Mesenchymal stem cell (in vitro differentiated cells and primary cell): ENCODE measurements around the gene CDH23.

Source experiments
- DNase-seq: peaks from one replicate; pipeline ENCODE4 v3.0.0-alpha.2; 2013
- H2AFZ ChIP-seq: one replicate; pipeline ENCODE4 v1.6.1; 2013; ENCODE audit warnings: low read depth, mild to moderate bottlenecking, control low read depth, inconsistent platforms, low read length, moderate library complexity
- H2AK5ac ChIP-seq: 2 replicates; pipeline ENCODE4 v1.6.1; 2013; ENCODE audit warnings: low read length, moderate library complexity, mild to moderate bottlenecking, inconsistent platforms; ENCODE audit not compliant: severe bottlenecking
- H2BK120ac ChIP-seq: one replicate; pipeline ENCODE4 v1.6.1; 2013; ENCODE audit warnings: low read depth, mild to moderate bottlenecking, inconsistent platforms, low read length, moderate library complexity
- H2BK12ac ChIP-seq, 2 experiments: one replicate each; pipeline ENCODE4 v1.6.1; 2013; ENCODE audit warnings: inconsistent platforms in 2 of 2, low read length in 2 of 2, mild to moderate bottlenecking in 2 of 2, moderate library complexity in 2 of 2, control low read depth in 1 of 2
- H2BK15ac ChIP-seq: one replicate; pipeline ENCODE4 v1.6.1; 2013; ENCODE audit warnings: mild to moderate bottlenecking, low read depth, inconsistent platforms; ENCODE audit not compliant: poor library complexity, severe bottlenecking
- H2BK5ac ChIP-seq: 2 replicates; pipeline ENCODE4 v1.6.1; 2013; ENCODE audit warnings: low read depth, mild to moderate bottlenecking, low read length, control low read depth, inconsistent platforms; ENCODE audit not compliant: poor library complexity, severe bottlenecking
- H3K14ac ChIP-seq, 2 experiments: one replicate each; pipeline ENCODE4 v1.6.1; 2013; ENCODE audit warnings: inconsistent platforms in 2 of 2, low read length in 2 of 2, control low read depth in 1 of 2, mild to moderate bottlenecking in 1 of 2, moderate library complexity in 1 of 2
- H3K18ac ChIP-seq, 2 experiments: one replicate each; pipeline ENCODE4 v1.6.1; 2013; ENCODE audit warnings: inconsistent platforms in 2 of 2, low read length in 2 of 2, control low read depth in 1 of 2, low read depth in 1 of 2, mild to moderate bottlenecking in 1 of 2
- H3K23ac ChIP-seq, 2 experiments: one replicate each; pipeline ENCODE4 v1.6.1; 2013; ENCODE audit warnings: inconsistent platforms in 2 of 2, low read length in 2 of 2, mild to moderate bottlenecking in 2 of 2, moderate library complexity in 2 of 2, control low read depth in 1 of 2
- H3K27ac ChIP-seq: 2 replicates; pipeline ENCODE4 v1.5.1; 2013; ENCODE audit warnings: mild to moderate bottlenecking, moderate library complexity, low read length, control low read depth, inconsistent platforms; ENCODE audit not compliant: poor library complexity, severe bottlenecking
- H3K27me3 ChIP-seq, 2 experiments: 2 replicates each; pipeline versions ENCODE4 v1.6.1 to v1.7.0; 2013; ENCODE audit warnings: low read length in 2 of 2, mild to moderate bottlenecking in 2 of 2, moderate library complexity in 2 of 2, control low read depth in 1 of 2, inconsistent platforms in 1 of 2; ENCODE audit not compliant: control insufficient read depth in 1 of 2, insufficient read depth in 1 of 2
- H3K36me3 ChIP-seq, 2 experiments: 2 replicates each; pipeline versions ENCODE4 v1.6.1 to v1.7.0; 2013; ENCODE audit warnings: low read length in 2 of 2, control low read depth in 1 of 2, inconsistent platforms in 1 of 2, low read depth in 1 of 2, mild to moderate bottlenecking in 1 of 2; ENCODE audit not compliant: insufficient read depth in 2 of 2, control insufficient read depth in 1 of 2
- H3K4ac ChIP-seq, 2 experiments: one replicate each; pipeline ENCODE4 v1.6.1; 2013; ENCODE audit warnings: inconsistent platforms in 2 of 2, low read length in 2 of 2, mild to moderate bottlenecking in 2 of 2, moderate library complexity in 2 of 2, control low read depth in 1 of 2, low read depth in 1 of 2
- H3K4me1 ChIP-seq: 2 replicates; pipeline ENCODE4 v1.6.1; 2013; ENCODE audit warnings: low read depth, low read length, control low read depth; ENCODE audit not compliant: control insufficient read depth, insufficient read depth
- H3K4me2 ChIP-seq: 2 replicates; pipeline ENCODE4 v1.6.1; 2013; ENCODE audit warnings: low read length, mild to moderate bottlenecking, inconsistent platforms; ENCODE audit not compliant: poor library complexity, severe bottlenecking
- H3K4me3 ChIP-seq, 2 experiments: 2 replicates each; pipeline versions ENCODE4 v1.5.1 to v1.7.0; 2013; ENCODE audit warnings: low read length in 2 of 2, mild to moderate bottlenecking in 2 of 2, control low read depth in 1 of 2, low read depth in 1 of 2; ENCODE audit not compliant: insufficient read depth in 1 of 2
- H3K79me1 ChIP-seq: replicated peaks from 2 replicates; pipeline ENCODE4 v1.6.1; 2013; ENCODE audit warnings: mild to moderate bottlenecking, control low read depth, low read length, inconsistent platforms; ENCODE audit not compliant: poor library complexity, severe bottlenecking
- H3K9ac ChIP-seq: 2 replicates; pipeline ENCODE4 v1.7.0; 2013; ENCODE audit warnings: mild to moderate bottlenecking, low read length, moderate library complexity
- H3K9me3 ChIP-seq: 2 replicates; pipeline ENCODE4 v1.7.0; 2013; ENCODE audit warnings: mild to moderate bottlenecking, low read length; ENCODE audit not compliant: control insufficient read depth
- H4K8ac ChIP-seq: one replicate; pipeline ENCODE4 v1.6.1; 2013; ENCODE audit warnings: inconsistent platforms, mild to moderate bottlenecking, low read length, moderate library complexity
- H4K91ac ChIP-seq: one replicate; pipeline ENCODE4 v1.6.1; 2013; ENCODE audit warnings: mild to moderate bottlenecking, low read length, inconsistent platforms
- WGBS: methylation state at CpG from one replicate; pipeline ENCODE4 v1.1.7; 2013; ENCODE audit warnings: mixed read lengths; 5-methylcytosine and 5-hydroxymethylcytosine counted together

Gene CDH23

DNA sequence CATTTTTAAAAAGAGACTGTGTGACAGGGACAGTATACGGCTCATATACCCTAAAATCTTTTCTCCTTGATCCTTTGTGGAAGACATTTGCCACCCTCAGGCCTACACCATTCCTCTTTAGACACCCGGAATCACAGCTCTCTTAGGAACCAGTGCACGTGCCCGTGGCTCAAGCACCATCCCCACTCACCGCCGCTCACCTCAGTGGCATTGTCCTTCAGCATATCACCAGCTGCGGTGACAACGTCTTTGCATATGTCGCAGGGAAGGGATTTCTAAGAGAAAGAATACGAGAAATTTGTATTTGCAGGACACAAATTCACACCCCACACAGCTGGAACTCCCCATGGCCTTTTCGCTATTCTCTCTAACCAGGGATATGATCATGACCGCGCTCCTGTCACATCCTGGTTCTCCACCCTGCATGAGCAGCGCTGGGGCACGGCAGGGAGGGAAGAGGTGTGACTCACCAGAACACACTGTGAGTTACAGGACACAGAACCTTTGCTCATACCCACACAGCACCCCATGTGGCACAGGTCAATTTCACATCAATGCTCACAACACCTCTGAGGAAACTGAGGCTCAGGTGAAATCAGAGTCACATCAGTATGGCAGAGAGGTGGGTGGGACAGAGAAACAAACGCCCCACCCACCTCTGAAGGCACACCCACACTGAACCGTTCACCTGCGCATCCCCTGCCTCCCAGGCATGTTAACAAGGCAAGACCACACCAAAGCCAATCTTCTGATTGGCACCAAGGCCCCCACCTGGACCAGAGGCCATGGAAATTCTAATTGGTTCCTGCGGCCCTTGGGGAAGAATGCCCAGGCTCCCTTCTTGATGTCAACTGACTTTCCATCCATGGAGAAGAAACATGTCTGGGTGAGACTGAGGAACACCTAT lies 435.2 kb downstream of the CDH23 start:
- Histone ChIP-seq H3K4me2 (no peak overlapping the region), H3K79me1 (peaks cover 43% of the 10 kb centered on the region), H3K9me3 (no peaks in the 10 kb centered on the region), H3K4me3 (no peak overlapping the region), H2AFZ (no peak overlapping the region), H3K36me3 (peaks cover 55 to 72% of the 10 kb centered on the region in 2 experiments), H3K4ac (no peak overlapping the region), H3K18ac (no peak overlapping the region), H3K4me1 (peaks cover 23% of the 10 kb centered on the region), H3K27me3 (no peaks in the 10 kb centered on the region), H4K91ac (no peak overlapping the region), H2AK5ac (no peak overlapping the region), H2BK15ac (no peak overlapping the region), H3K14ac (no peak overlapping the region), H2BK12ac (no peak overlapping the region), H3K9ac (peak overlapping the region; percentile 7), H2BK120ac (no peak overlapping the region), H2BK5ac (no peak overlapping the region), H3K27ac (no peak overlapping the region), H3K23ac (no peak overlapping the region), H4K8ac (no peak overlapping the region)
- WGBS, result 84% methylated on average over 19 of the region's 19 CpGs
- no peak for DNase-seq

DNA sequence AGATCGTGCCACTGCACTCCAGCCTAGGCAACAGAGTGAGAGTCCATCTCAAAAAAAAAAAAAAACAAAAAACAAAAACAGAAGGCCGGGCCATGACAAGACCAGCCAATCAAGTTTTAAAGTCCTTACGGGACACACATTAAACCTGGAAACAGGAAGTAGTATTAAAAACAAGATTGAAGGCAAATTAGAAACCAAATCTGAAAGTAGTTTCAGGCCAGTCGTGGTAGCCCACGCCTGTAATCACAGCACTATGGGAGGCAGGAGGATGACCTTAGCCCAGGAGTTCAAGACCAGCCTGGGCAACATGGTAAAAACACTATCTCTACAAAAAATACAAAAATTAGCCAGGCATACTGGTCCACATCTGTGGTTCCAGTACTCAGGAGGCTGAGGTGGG lies 436.2 kb downstream of the CDH23 start:
- WGBS, result 95% methylated on average over 5 of the region's 5 CpGs

DNA sequence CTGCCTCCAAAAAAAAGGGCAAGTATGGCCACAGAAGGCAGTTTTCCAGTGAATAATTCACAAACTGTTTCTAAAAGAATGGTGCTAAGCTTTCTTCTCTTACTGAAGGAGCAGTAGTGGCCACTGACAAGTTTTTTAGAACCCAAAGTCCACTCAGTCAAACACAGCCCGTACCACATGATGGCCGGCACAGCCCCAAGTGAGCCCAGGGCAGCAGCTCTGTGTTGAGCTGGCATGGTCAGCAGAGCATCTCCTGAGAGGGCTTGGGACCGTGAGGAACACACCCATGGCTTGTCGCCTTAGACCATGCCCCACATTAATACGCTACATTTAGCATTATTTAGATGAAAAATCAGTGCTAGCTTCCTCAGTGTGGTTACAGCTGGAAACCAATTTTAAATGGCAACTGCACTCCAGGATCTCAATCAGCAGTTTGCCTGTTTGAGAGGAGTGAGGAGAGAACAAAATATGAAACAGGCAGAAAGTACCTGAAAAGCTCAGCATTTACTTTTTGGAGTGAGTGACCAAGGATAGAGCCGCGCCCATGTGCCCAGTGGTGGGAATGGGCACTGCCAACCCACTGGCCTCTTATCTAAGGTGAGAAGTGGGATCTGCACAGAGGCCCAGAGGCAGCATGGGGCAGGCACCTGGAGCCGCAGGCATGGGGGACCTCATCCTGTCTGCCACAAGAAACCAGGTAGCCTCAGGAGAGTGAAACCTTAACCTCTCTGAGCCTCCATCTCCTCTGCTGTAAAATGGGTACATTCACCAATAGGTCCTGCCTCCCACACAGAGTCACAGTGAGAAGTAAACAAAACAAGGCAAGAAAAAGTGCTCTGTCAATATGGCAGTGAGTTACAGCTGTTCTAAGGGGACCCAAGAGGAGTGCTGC lies 437.0 kb downstream of the CDH23 start:
- DNase-seq, result no peak
- no peak overlapping the region for H4K8ac ChIP-seq
- H3K18ac ChIP-seq, result no peak overlapping the region
- no peak overlapping the region for H3K23ac ChIP-seq
- H3K27ac ChIP-seq, result no peak overlapping the region
- H2BK15ac ChIP-seq, result no peak overlapping the region
- no peaks in the 10 kb centered on the region for H3K9me3 ChIP-seq
- no peak overlapping the region for H2AK5ac ChIP-seq
- H3K27me3 ChIP-seq, result no peaks in the 10 kb centered on the region
- H3K14ac ChIP-seq, result no peak overlapping the region
- H3K9ac ChIP-seq, result no peak overlapping the region
- no peak overlapping the region for H2BK5ac ChIP-seq
- no peak overlapping the region for H4K91ac ChIP-seq
- H3K4ac ChIP-seq, result peak overlapping the region in 1 of 2 experiments; percentile 47
- peaks cover 36% of the 10 kb centered on the region for H3K79me1 ChIP-seq
- over 99% methylated on average over 6 of the region's 8 CpGs for WGBS
- no peak overlapping the region for H3K4me2 ChIP-seq
- peak overlapping the region; percentile 11 to 26 for H2BK12ac ChIP-seq
- peaks cover 38% of the 10 kb centered on the region for H3K4me1 ChIP-seq
- H3K36me3 ChIP-seq, result peaks cover 55 to 67% of the 10 kb centered on the region in 2 experiments
- no peak overlapping the region for H2BK120ac ChIP-seq
- no peak overlapping the region for H2AFZ ChIP-seq
- H3K4me3 ChIP-seq, result no peak overlapping the region

More for the DNA sequence above, 436.2 kb downstream of the CDH23 start:
- peaks cover 40% of the 10 kb centered on the region for H3K79me1 ChIP-seq
- no peak overlapping the region for H2BK12ac ChIP-seq
- H2AFZ ChIP-seq, result no peak overlapping the region
- H3K23ac ChIP-seq, result no peak overlapping the region
- H3K27me3 ChIP-seq, result no peaks in the 10 kb centered on the region
- peaks cover 32% of the 10 kb centered on the region for H3K4me1 ChIP-seq
- H3K27ac ChIP-seq, result no peak overlapping the region
- H2BK120ac ChIP-seq, result no peak overlapping the region
- peaks cover 54 to 72% of the 10 kb centered on the region in 2 experiments for H3K36me3 ChIP-seq
- no peak for DNase-seq
- no peak overlapping the region for H2AK5ac ChIP-seq
- no peak overlapping the region for H2BK5ac ChIP-seq
- no peak overlapping the region for H4K8ac ChIP-seq
- no peak overlapping the region for H3K4me2 ChIP-seq
- H3K9ac ChIP-seq, result no peak overlapping the region
- no peak overlapping the region for H3K18ac ChIP-seq
- H3K4ac ChIP-seq, result no peak overlapping the region
- no peak overlapping the region for H2BK15ac ChIP-seq
- no peaks in the 10 kb centered on the region for H3K9me3 ChIP-seq
- H4K91ac ChIP-seq, result no peak overlapping the region
- H3K4me3 ChIP-seq, result no peak overlapping the region
- no peak overlapping the region for H3K14ac ChIP-seq

DNA sequence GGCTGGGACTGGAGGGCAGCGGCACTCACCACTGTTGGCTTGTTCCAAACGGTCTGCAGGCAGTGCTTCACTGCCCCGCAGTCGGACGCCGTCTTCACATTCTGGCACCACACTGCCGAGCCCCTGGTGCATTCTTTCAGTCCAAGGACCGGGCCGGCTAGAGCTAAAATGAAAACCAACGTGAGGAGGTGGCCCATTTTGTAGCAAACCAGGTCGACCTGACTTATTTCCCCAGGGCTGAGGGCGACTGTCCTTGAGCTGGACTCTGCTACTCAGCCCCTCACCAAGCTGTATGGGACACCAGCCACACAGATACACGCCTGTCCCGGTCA lies 437.6 kb downstream of the CDH23 start:
- no peak overlapping the region for H3K14ac ChIP-seq
- no peak overlapping the region for H3K23ac ChIP-seq
- peak overlapping the region in 1 of 2 experiments; percentile 47 for H3K4ac ChIP-seq
- H2BK5ac ChIP-seq, result no peak overlapping the region
- no peak overlapping the region for H3K4me3 ChIP-seq
- H2AFZ ChIP-seq, result no peak overlapping the region
- H3K27me3 ChIP-seq, result no peaks in the 10 kb centered on the region
- H4K91ac ChIP-seq, result no peak overlapping the region
- peaks cover 49 to 61% of the 10 kb centered on the region in 2 experiments for H3K36me3 ChIP-seq
- no peak overlapping the region for H2BK120ac ChIP-seq
- no peaks in the 10 kb centered on the region for H3K9me3 ChIP-seq
- no peak overlapping the region for H4K8ac ChIP-seq
- H2BK15ac ChIP-seq, result peak overlapping the region; percentile 12
- no peak overlapping the region for H3K4me2 ChIP-seq
- H3K9ac ChIP-seq, result no peak overlapping the region
- no peak overlapping the region for H3K27ac ChIP-seq
- 94% methylated on average over 14 of the region's 14 CpGs for WGBS
- peak overlapping the region; percentile 11 to 26 for H2BK12ac ChIP-seq
- no peak for DNase-seq
- no peak overlapping the region for H2AK5ac ChIP-seq
- peaks cover 34% of the 10 kb centered on the region for H3K79me1 ChIP-seq
- H3K4me1 ChIP-seq, result peaks cover 41% of the 10 kb centered on the region
- H3K18ac ChIP-seq, result no peak overlapping the region
